ENCODE results near the gene KRABD2.

GRCh38 chr17:8338753-8339140 is 37.8 kb downstream of the KRABD2 start:
- TF ChIP-seq SUZ12 (IDR thresholded peaks at IDR 0.05; ENCODE audit: extremely low read depth, insufficient read depth, insufficient read length) (no peak), YY1 (IDR thresholded peaks at IDR 0.05; ENCODE audit: insufficient read depth, insufficient read length) (no peak), ZNF274 (IDR thresholded peaks at IDR 0.05; ENCODE audit: low read depth, low read length) (no peak)

Measured in NT2/D1 (cell line).